ENCODE data around the gene ANKRD55.
"Not testable (repeated sequence)": the region's sequence is repeated elsewhere in the genome, so short reads cannot be mapped to it uniquely, and the experiment has no call there.

ANKRD55 gene

GRCh38 chr5:56233230-56233629 is at the start of gene ANKRD55:
Gene ANKRD55 (minus strand): TSS chr5:56233330. CDS start chr5:56232913, 417 bp downstream.
- DNase-seq: no peak

GRCh38 chr5:56282216-56282615 is 49.1 kb upstream of the ANKRD55 start:
- no peak for DNase-seq

- DNase-seq: no peak
Measured at GRCh38 chr5:56281489-56282165, 48.5 kb upstream of the ANKRD55 start.

GRCh38 chr5:56279979-56280378 is 46.8 kb upstream of the ANKRD55 start:
- DNase-seq: no peak

- DNase-seq: no peak
Measured at GRCh38 chr5:56279291-56279690, 46.2 kb upstream of the ANKRD55 start.

GRCh38 chr5:56278335-56278753 is 45.2 kb upstream of the ANKRD55 start:
- DNase-seq: no peak

- DNase-seq: no peak
Measured at GRCh38 chr5:56277573-56277972, 44.4 kb upstream of the ANKRD55 start.

- DNase-seq: no peak
Measured at GRCh38 chr5:56273376-56273955, 40.3 kb upstream of the ANKRD55 start.

- no peak for DNase-seq
Measured at GRCh38 chr5:56272765-56273164, 39.6 kb upstream of the ANKRD55 start.

- DNase-seq: peak; percentile 87
Measured at GRCh38 chr5:56270568-56271392, 37.6 kb upstream of the ANKRD55 start.

GRCh38 chr5:56270058-56270457 is 36.9 kb upstream of the ANKRD55 start:
- no peak for DNase-seq

- no peak for DNase-seq
Measured at GRCh38 chr5:56269216-56269927, 36.2 kb upstream of the ANKRD55 start.

- DNase-seq: not testable (repeated sequence)
Measured at GRCh38 chr5:56268707-56269106, 35.6 kb upstream of the ANKRD55 start.

GRCh38 chr5:56267856-56268255 is 34.7 kb upstream of the ANKRD55 start:
- no peak for DNase-seq

GRCh38 chr5:56264417-56265025 is 31.4 kb upstream of the ANKRD55 start:
- DNase-seq: no peak

- DNase-seq: no peak
Measured at GRCh38 chr5:56262279-56262678, 29.1 kb upstream of the ANKRD55 start.

- DNase-seq: no peak
Measured at GRCh38 chr5:56259002-56259511, 25.9 kb upstream of the ANKRD55 start.

- not testable (repeated sequence) for DNase-seq
Measured at GRCh38 chr5:56257763-56258529, 24.8 kb upstream of the ANKRD55 start.

GRCh38 chr5:56257010-56257409 is 23.9 kb upstream of the ANKRD55 start:
- no peak for DNase-seq

- no peak for DNase-seq
Measured at GRCh38 chr5:56255502-56255901, 22.4 kb upstream of the ANKRD55 start.

GRCh38 chr5:56253924-56254323 is 20.8 kb upstream of the ANKRD55 start:
- DNase-seq: no peak

GRCh38 chr5:56253126-56253525 is 20.0 kb upstream of the ANKRD55 start:
- DNase-seq: no peak

All from right forelimb (tissue), 1 donor.